ENCODE results near the gene MARK1.

GRCh38 chr1:220707160-220707559, 179.2 kb downstream of the MARK1 start:
- TF ChIP-seq CTCF (tag by site-specific recombination; IDR thresholded peaks at IDR 0.05) (no peak), ZNF10 (tag by site-specific recombination; IDR thresholded peaks at IDR 0.05) (no peak), MEIS1 (CRISPR knock-in tag; IDR thresholded peaks at IDR 0.05; ENCODE audit: borderline replicate concordance) (no peak), AEBP2 (tag by site-specific recombination; IDR thresholded peaks at IDR 0.05; ENCODE audit: borderline replicate concordance) (no peak)

Measured in HEK293 (cell line).